Body of pancreas (tissue), 4 donors: Measurements from ENCODE around the gene GALP.

Source experiments
- CTCF ChIP-seq, 7 experiments: fragments of 450-650 bp in 4 of 7; fragments of 200-600 bp in 3 of 7; sonication (generic) in 3 of 7; IDR thresholded peaks; one replicate each; pipeline ENCODE4 v1.5.1; 2016 to 2019; ENCODE audit warnings: antibody characterized with exemption in 7 of 7
- POLR2A ChIP-seq, 3 donors: fragments of 450-650 bp; IDR thresholded peaks; one replicate each; pipeline ENCODE4 v1.6.1; 2016; ENCODE audit warnings: antibody characterized with exemption in 3 of 3, mild to moderate bottlenecking in 2 of 3

- TF ChIP-seq POLR2A (IDR thresholded peaks at IDR 0.05), result no peak
- TF ChIP-seq CTCF (IDR thresholded peaks at IDR 0.05), result no peak
Measured at GRCh38 chr19:56177564-56178243, 1.9 kb downstream of the GALP start.
